Midbrain (tissue), 1 donor: ENCODE results near the gene ZDHHC24.
A peak's percentile ranks its signal among the peaks of the same experiment; 100 is the strongest.
"Not testable (repeated sequence)": the region's sequence is repeated elsewhere in the genome, so short reads cannot be mapped to it uniquely, and the experiment has no call there.

Experiments used
- DNase-seq: peaks from one replicate; lab custom pipeline; 2025; lab: John Stamatoyannopoulos, UW

ZDHHC24 gene

DNA sequence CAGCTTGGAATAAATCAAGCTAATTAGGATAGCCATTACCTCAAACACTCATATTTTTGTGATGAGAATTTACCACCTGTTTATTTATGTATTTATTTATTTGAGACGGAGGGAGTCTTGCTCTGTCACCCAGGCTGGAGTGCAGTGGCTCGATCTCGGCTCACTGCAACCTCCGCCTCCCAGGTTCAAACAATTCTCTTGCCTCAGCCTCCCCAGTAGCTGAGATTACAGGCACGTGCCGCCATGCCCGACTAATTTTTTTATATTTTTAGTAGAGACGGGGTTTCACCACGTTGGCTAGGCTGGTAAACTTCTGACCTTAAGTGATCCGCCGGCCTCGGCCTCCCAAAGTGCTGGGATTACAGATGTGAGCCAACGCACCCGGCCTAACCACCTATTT lies 896 bp downstream of the ZDHHC24 start:
- DNase-seq, result not testable (repeated sequence)

GRCh38 chr11:66543263-66544107 lies 2.4 kb downstream of the ZDHHC24 start:
- no peak for DNase-seq

- DNase-seq, result no peak
These were observed 3.5 kb downstream of the ZDHHC24 start for GRCh38 chr11:66542362-66542761.

DNA sequence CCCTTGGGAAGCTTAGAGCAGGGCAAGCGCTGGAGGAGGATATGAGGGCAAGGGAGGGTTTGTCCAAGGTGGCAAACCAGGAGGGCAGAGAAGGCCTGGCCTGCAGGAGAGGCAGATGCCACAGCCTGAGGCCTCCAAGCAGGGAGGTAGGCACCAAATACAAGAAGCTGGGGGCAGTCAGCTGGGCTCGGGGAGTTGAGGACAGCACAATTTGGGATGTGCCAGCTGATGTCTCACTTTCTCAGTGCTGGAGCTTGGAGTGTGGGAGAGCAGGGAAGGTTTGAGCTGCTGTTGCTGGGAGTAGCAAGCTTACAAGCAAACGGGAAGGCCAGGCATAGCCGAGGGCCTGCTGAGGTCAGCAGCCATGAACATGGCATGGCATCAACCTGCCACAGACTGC lies 4.0 kb downstream of the ZDHHC24 start:
- no peak for DNase-seq

DNA sequence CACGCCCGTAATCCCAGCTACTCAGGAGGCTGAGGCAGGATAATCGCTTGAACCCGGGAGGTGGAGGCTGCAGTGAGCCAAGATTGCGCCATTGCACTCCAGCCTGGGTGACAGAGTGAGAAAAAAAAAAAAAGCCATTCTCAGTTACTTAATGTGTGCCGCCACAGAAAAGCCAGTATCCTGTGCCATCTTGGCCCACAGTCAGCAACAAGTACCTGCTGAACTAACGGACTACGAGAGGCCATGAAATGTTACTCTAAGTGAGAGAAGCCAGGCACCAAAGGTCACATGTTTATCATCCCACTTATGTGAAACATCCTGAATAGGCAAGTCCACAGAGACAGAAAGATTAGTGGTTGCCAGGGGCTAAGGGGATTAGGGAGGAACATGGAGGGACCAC lies 5.2 kb downstream of the ZDHHC24 start:
- not testable (repeated sequence) for DNase-seq

- no peak for DNase-seq
These were observed 6.0 kb downstream of the ZDHHC24 start for GRCh38 chr11:66539870-66540213.

DNA sequence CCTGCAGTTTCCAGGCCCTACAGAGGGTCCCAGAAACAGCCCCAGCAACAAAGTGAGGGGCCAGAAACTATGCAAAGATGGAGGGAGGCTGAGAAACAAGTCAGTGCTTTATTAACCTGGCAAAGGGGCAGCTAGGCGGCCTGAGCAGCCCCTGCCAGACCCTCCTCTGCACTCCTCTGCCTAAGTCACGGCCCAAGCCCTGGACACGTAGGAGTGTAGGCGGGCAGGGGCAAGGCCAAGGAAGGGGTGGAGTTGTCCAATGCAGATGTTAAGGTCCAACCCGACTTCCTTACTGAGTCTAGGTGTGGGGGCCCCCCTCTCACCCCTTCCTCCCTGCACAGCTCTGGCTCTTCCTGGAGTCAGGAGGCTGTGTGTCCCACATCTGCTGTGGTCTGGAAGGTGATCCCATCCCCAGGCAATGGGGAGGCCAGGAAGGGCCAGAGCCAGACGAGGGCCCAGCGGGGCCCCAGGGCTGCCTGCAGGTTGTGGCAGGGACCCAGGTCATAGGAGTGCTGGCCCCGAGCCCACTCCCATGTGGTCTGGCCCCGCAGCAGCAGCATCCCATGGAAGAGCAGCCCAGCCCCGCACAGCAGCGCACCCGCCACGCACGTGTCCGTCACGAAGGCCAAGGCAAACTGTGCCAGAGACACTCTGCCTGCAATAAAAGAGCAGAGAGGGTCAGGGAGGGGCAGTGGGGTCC lies 6.5 kb downstream of the ZDHHC24 start:
- DNase-seq, result no peak

DNA sequence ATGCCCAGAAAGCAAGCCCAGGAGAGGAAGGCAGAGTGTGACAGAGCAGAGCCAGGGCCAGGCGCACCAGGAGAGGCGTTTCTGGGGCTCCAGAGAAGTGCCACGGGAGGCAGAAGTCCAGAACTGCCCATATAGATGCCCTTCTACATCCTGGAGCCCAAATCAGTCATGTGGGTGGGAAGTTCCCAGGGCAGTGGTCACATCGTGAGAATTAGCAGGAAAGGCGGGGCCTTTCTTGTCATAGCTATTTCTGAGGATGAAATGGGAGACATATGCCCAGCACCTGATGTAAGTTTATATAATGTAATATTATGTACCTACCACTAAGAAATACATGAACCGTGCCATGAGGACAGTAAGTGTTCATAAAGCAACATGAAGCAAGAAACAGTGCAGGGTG lies 13.1 kb downstream of the ZDHHC24 start:
- DNase-seq, result no peak

DNA sequence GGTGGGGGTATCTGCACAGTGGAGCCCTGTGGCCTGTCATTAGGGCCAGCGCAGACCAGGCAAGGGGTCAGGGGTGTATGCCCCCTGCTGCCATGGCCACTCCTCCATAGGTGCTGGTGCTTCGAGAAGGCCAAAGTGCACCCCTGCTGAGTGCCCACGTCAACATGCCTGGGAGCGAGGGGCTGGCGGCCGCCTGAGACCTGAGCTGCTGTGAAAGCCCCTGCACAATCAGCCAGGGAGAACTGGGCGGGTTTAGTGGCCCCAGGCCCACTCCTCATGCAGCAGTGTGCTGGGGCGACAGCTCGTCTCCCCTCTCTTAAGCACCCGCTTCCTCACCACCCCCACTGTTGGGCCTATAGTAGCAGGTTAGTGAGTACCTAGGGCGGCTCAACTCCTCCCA lies 14.0 kb downstream of the ZDHHC24 start:
- no peak for DNase-seq

- DNase-seq, result no peak
These were observed 14.7 kb downstream of the ZDHHC24 start for GRCh38 chr11:66530927-66531709.

DNA sequence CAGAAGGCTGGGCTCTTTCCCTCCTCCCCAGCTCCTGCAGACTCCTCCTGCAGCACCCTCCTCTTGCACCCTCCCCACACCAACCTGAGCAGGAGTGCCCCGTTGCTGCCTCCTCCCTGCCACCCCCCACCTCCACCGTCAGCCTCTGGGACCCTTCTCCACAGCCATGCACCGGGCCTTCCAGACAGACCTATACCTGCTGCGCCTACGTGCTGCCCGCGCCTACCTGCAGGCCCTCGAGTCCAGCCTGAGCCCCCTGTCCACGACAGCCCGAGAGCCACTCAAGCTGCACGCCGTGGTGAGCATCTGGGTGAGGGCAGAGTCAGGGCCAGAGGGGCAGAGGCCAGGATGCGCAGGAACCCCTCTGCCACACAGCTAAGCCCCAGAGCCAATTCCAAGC lies 16.2 kb downstream of the ZDHHC24 start:
- no peak for DNase-seq

GRCh38 chr11:66529069-66529468 lies 16.8 kb downstream of the ZDHHC24 start:
- no peak for DNase-seq

GRCh38 chr11:66524304-66525040 lies 21.4 kb downstream of the ZDHHC24 start:
- DNase-seq, result no peak

- DNase-seq, result no peak
These were observed 22.2 kb downstream of the ZDHHC24 start for GRCh38 chr11:66523611-66524010.

GRCh38 chr11:66510990-66511339 lies 34.9 kb downstream of the ZDHHC24 start:
- DNase-seq, result peak; percentile 34

GRCh38 chr11:66510271-66510989 lies 35.4 kb downstream of the ZDHHC24 start, which contains the start of gene BBS1:
BBS1 (plus strand) TSS chr11:66510635; CDS start chr11:66510660, 25 bp downstream.
- DNase-seq, result peak; percentile 82

- DNase-seq, result no peak
These were observed 36.7 kb downstream of the ZDHHC24 start for GRCh38 chr11:66509131-66509561.

- no peak for DNase-seq
These were observed 40.5 kb downstream of the ZDHHC24 start for GRCh38 chr11:66505276-66505816.

DNA sequence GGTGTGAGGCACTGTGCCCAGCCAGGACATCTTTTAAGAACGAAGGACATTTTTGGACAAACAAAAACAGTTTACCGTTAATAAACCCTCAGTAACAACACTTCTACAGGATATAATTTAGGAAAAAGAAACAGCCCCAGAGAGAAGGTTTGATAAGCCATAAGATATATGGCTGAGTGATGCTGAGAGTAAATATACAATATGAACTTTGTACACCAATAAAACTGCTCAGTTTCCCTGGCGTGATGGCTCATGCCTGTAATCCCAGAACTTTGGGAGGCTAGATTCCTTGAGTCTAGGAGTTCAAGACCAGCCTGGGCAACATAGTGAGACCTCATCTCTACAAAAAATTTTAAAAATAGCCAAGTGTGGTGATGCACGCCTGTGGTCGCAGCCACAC lies 47.3 kb downstream of the ZDHHC24 start:
- DNase-seq, result no peak

GRCh38 chr11:66497206-66497605 lies 48.6 kb downstream of the ZDHHC24 start:
- DNase-seq, result no peak

DNA sequence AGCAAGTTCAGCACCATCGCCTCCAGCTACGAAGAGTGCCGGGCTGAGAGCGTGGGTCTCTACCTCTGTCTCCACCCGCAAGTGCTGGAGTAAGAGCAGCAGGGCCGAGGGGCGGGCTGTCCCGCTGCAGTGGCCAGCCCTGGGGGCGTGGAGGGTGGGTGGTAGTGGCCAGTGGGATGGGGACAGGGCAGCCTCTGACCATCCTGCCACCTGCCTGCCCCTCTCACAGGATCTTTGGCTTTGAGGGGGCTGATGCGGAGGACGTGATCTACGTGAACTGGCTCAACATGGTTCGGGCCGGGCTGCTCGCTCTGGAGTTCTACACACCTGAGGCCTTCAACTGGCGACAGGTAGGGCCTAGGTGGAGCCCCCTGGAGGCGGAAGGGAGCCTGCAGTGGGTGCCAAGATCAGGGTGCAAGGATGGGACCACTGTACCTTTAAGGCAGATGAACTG lies 50.4 kb downstream of the ZDHHC24 start:
- no peak for DNase-seq
